Large intestine (tissue), 3 donors: ENCODE data around the gene MDFIC. TPM values are rescaled to one million over a fixed set of nuclear protein-coding genes. Genes with fewer than 3 reads are reported as not detected.

Source experiments
- DNase-seq, 2 donors: peaks; one replicate each; pipeline versions ENCODE4 v3.0.0 to v3.0.0-alpha.2; 2013
- H3K27ac ChIP-seq: one replicate; pipeline ENCODE4 v1.5.1; 2013; ENCODE audit warnings: low read length
- H3K27me3 ChIP-seq: 2 replicates; pipeline ENCODE4 v1.6.1; 2013; ENCODE audit warnings: low read length; ENCODE audit not compliant: control insufficient read depth, insufficient read depth
- H3K36me3 ChIP-seq: 2 replicates; pipeline ENCODE4 v1.6.1; 2013; ENCODE audit warnings: low read length; ENCODE audit not compliant: control insufficient read depth, insufficient read depth
- H3K4me1 ChIP-seq: one replicate; pipeline ENCODE4 v1.6.1; 2013; ENCODE audit warnings: low read length; ENCODE audit not compliant: control insufficient read depth, insufficient read depth
- H3K4me3 ChIP-seq: one replicate; pipeline ENCODE4 v1.5.1; 2013; ENCODE audit warnings: low read length
- H3K9me3 ChIP-seq: one replicate; pipeline ENCODE4 v1.6.1; 2013; ENCODE audit warnings: mild to moderate bottlenecking, low read depth, low read length, moderate library complexity; ENCODE audit not compliant: control insufficient read depth
- WGBS: methylation state at CpG from one replicate; pipeline ENCODE4 v1.1.5; 2013; ENCODE audit warnings: low lambda C conversion rate; ENCODE audit not compliant: insufficient coverage; 5-methylcytosine and 5-hydroxymethylcytosine counted together
- polyA plus RNA-seq: library from polyadenylated mRNA; unstranded; fragments of 120-200 nt; gene quantifications from one replicate; pipeline ENCODE4 v1.2.1, GENCODE V29; 2013

Gene MDFIC
- polyA plus RNA-seq, 1 donor = 14.2 TPM

DNA sequence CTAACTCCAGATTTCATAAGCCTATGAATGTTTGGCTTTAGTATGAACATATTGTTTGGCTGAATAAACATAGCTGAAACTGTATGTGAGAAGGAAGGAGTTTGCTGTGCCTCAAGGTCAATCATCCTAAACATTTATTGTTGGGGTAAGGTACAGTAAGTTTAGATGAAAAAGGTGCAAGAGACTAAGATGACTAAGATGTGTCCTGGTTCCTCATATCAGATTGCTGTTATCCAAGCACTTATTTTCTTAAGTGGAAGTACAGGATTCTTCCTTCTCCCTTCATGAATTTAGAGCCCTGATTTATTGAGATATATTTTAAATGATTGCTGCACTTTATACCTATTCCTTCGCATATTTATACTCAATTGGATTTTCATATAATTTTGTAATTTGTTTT lies 12.2 kb downstream of the MDFIC start:
- no peak overlapping the region for H3K27ac ChIP-seq
- no peak for DNase-seq
- no peaks in the 10 kb centered on the region for H3K4me1 ChIP-seq
- H3K27me3 ChIP-seq = no peaks in the 10 kb centered on the region
- no peaks in the 10 kb centered on the region for H3K36me3 ChIP-seq
- H3K4me3 ChIP-seq = no peak overlapping the region
- no peaks in the 10 kb centered on the region for H3K9me3 ChIP-seq
- 100% methylated on average over 1 of the region's 1 CpG for WGBS

DNA sequence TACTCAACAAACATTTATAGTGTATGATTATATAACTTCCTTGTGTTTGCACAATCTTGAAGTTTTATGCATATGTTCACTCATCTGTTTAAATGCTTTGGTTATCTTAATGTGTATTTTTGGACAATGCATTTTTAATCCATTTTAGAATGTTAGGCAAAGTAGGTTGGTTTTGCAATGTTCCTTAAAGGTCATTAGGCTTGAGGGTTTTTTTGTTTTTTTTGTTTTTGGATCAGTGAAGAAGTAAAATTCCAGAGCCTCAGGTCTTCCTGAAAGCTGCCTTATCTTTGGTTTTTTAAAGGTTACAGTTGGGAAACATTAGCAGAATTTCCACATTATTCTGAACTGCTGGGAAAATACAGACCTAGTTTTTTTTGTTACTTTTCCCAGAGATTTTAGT lies 12.8 kb downstream of the MDFIC start:
- DNase-seq = no peak
- Histone ChIP-seq H3K4me1 (no peaks in the 10 kb centered on the region), H3K27ac (no peak overlapping the region)

GRCh38 chr7:114936471-114936870 lies 14.6 kb downstream of the MDFIC start:
- Histone ChIP-seq H3K4me3 (no peak overlapping the region), H3K27me3 (no peaks in the 10 kb centered on the region), H3K27ac (no peak overlapping the region), H3K36me3 (no peaks in the 10 kb centered on the region), H3K9me3 (no peaks in the 10 kb centered on the region), H3K4me1 (no peaks in the 10 kb centered on the region)
- no peak for DNase-seq
- WGBS = no CpG with 5 or more reads among the region's 2 CpGs

More for the DNA sequence above, 12.8 kb downstream of the MDFIC start:
- no peaks in the 10 kb centered on the region for H3K36me3 ChIP-seq
- H3K9me3 ChIP-seq = no peaks in the 10 kb centered on the region
- no peak overlapping the region for H3K4me3 ChIP-seq
- H3K27me3 ChIP-seq = no peaks in the 10 kb centered on the region

- Histone ChIP-seq H3K27me3 (no peaks in the 10 kb centered on the region), H3K36me3 (no peaks in the 10 kb centered on the region), H3K9me3 (no peaks in the 10 kb centered on the region), H3K27ac (no peak overlapping the region), H3K4me1 (no peaks in the 10 kb centered on the region), H3K4me3 (no peak overlapping the region)
- WGBS = no CpG with 5 or more reads among the region's 1 CpG
- no peak for DNase-seq
Observed at GRCh38 chr7:114937446-114937845, 15.6 kb downstream of the MDFIC start.

DNA sequence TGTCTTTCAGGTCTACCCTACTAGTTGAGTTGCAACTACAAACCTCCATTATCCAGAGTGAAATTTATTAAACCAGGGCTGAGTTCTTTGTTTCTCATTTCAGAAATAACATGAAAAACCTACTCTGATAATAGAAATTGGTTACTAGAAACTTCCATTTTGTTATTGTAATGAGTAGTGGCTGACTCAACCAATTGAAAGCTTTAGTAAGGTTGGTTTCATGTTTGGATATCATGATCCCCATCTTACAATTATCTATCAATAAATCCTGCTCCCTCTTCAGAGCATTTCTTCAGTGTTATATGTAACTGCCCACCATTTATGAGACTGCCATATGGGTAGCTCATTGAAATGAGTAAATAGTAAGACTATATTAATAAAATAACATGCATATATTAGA lies 16.9 kb downstream of the MDFIC start:
- no peak overlapping the region for H3K4me3 ChIP-seq
- H3K4me1 ChIP-seq = no peaks in the 10 kb centered on the region
- no peaks in the 10 kb centered on the region for H3K27me3 ChIP-seq
- no peaks in the 10 kb centered on the region for H3K9me3 ChIP-seq
- no peak overlapping the region for H3K27ac ChIP-seq
- H3K36me3 ChIP-seq = no peaks in the 10 kb centered on the region
- no peak for DNase-seq

DNA sequence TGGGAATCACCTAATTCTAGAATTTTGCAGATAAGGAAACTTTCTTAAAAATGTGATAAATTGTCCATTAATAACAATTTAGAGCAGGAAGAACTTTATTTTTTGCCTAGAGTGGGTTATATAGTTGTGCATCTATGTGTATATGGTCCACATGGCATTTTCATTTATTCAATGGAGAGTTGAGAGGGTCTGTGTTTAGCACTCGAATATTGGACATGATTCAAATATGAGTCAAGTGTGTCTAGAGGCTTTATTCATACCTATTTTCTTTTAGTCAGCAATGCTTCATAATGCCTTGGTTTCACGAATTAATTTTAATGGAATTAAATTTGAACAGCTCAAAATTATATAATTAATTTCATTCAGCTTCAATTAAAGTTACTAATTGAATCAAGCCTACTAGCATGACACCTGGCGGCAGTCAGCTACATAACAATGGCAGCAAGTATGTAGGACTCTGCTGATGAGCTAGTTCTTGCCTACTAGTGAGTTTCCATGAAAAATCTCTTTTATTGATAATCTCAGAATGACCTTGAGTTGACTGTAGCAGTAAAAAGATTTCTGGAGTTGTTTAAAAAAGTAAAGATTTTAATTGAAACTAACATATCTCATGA lies 17.7 kb downstream of the MDFIC start:
- 80% methylated on average over 1 of the region's 3 CpGs for WGBS
- no peaks in the 10 kb centered on the region for H3K9me3 ChIP-seq
- H3K4me1 ChIP-seq = no peaks in the 10 kb centered on the region
- no peak overlapping the region for H3K27ac ChIP-seq
- no peak for DNase-seq
- no peaks in the 10 kb centered on the region for H3K27me3 ChIP-seq
- H3K4me3 ChIP-seq = no peak overlapping the region
- no peaks in the 10 kb centered on the region for H3K36me3 ChIP-seq

- Histone ChIP-seq H3K27ac (no peak overlapping the region), H3K36me3 (no peaks in the 10 kb centered on the region), H3K9me3 (no peaks in the 10 kb centered on the region), H3K4me3 (no peak overlapping the region), H3K27me3 (no peaks in the 10 kb centered on the region), H3K4me1 (no peaks in the 10 kb centered on the region)
- no peak for DNase-seq
- 100% methylated on average over 2 of the region's 3 CpGs for whole genome bisulfite sequencing
Observed at GRCh38 chr7:114940220-114940619, 18.3 kb downstream of the MDFIC start.

DNA sequence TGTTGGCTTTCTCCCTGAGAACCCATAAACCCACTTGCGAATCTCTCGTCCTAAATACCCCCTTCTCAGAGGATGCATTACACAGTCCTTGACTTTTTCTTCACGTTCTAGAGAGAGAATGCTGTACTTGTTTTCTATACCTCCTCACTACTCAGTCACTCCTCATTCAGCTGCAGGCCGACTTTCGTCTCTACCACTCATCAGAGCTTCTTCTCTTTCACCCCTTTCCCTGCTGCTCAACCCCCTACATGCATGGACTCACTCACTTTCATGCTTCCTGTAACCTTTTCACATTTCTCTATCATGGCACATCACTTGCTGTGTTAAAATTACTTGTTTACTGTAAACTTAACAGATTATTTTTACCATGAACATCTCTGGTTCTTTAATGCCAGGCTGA lies 19.8 kb downstream of the MDFIC start:
- 96% methylated on average over 4 of the region's 5 CpGs for WGBS
- Histone ChIP-seq H3K4me1 (no peaks in the 10 kb centered on the region), H3K36me3 (no peaks in the 10 kb centered on the region), H3K9me3 (no peaks in the 10 kb centered on the region), H3K27ac (no peak overlapping the region), H3K27me3 (no peaks in the 10 kb centered on the region), H3K4me3 (no peak overlapping the region)
- no peak for DNase-seq

GRCh38 chr7:114942446-114943175 lies 20.7 kb downstream of the MDFIC start:
- WGBS = 100% methylated on average over 5 of the region's 9 CpGs
- Histone ChIP-seq H3K4me1 (no peaks in the 10 kb centered on the region), H3K27me3 (no peaks in the 10 kb centered on the region), H3K4me3 (no peak overlapping the region), H3K27ac (no peak overlapping the region), H3K36me3 (no peaks in the 10 kb centered on the region), H3K9me3 (no peaks in the 10 kb centered on the region)
- DNase-seq = no peak

DNA sequence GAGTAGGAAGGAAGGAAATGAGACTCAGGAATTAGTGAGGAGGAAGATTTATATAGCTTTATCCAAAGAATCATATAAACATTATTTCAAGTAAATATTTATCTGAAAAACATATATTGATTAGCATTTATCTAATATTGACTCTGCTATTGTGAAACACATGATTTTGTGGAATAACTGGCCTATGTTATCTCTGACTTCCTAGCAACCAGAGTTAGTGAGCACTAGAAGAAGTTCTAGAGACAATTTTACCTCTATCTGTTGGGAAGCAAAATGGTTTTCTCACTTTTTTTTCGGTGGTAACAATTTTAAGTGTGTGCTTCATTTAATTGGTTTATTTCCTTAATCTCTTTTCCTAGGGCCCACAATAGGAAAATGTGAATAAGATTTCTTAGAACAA lies 21.6 kb downstream of the MDFIC start:
- Histone ChIP-seq H3K4me3 (no peak overlapping the region), H3K27me3 (no peaks in the 10 kb centered on the region), H3K4me1 (no peaks in the 10 kb centered on the region), H3K27ac (no peak overlapping the region), H3K9me3 (no peaks in the 10 kb centered on the region), H3K36me3 (no peaks in the 10 kb centered on the region)
- DNase-seq = no peak
- WGBS = no CpG with 5 or more reads among the region's 1 CpG
